T-helper 2 cell treated with Interferon-gamma antibody and Interleukin-4, amounts not matched to agents 5 μg/mL and 100 μg/mL, for 36 hours (primary cell): ENCODE measurements around the gene ARHGAP1.

Experiments
- DNase-seq: peaks from one replicate; pipeline ENCODE4 v3.0.0; 2021; ENCODE audit warnings: low spot score
- H3K27ac Mint-ChIP-seq: one replicate; pipeline ENCODE4 v1.8.0; 2021; ENCODE audit warnings: mild to moderate bottlenecking, mixed read lengths
- H3K27me3 Mint-ChIP-seq: one replicate; pipeline ENCODE4 v1.8.0; 2021; ENCODE audit warnings: low read depth, mixed read lengths
- H3K36me3 Mint-ChIP-seq: one replicate; pipeline ENCODE4 v1.8.0; 2021; ENCODE audit warnings: low read depth, mixed read lengths
- H3K4me1 Mint-ChIP-seq: one replicate; pipeline ENCODE4 v1.8.0; 2021; ENCODE audit warnings: low read depth, mixed read lengths
- H3K4me3 Mint-ChIP-seq: one replicate; pipeline ENCODE4 v1.8.0; 2022; ENCODE audit warnings: mild to moderate bottlenecking, moderate library complexity, mixed read lengths
- H3K9me3 Mint-ChIP-seq: one replicate; pipeline ENCODE4 v1.8.0; 2021; ENCODE audit warnings: mixed read lengths

ARHGAP1 gene

GRCh38 chr11:46641639-46642038, 58.8 kb downstream of the ARHGAP1 start:
- no peaks in the 10 kb centered on the region for H3K27me3 Mint-ChIP-seq
- peaks cover 4% of the 10 kb centered on the region for H3K4me1 Mint-ChIP-seq
- peaks cover 5% of the 10 kb centered on the region for H3K9me3 Mint-ChIP-seq
- DNase-seq, result no peak
- H3K36me3 Mint-ChIP-seq, result peaks cover 48% of the 10 kb centered on the region
- no peak overlapping the region for H3K27ac Mint-ChIP-seq
- H3K4me3 Mint-ChIP-seq, result no peak overlapping the region

- H3K4me3 Mint-ChIP-seq, result no peak overlapping the region
- no peaks in the 10 kb centered on the region for H3K27me3 Mint-ChIP-seq
- H3K4me1 Mint-ChIP-seq, result peaks cover 4% of the 10 kb centered on the region
- DNase-seq, result no peak
- H3K36me3 Mint-ChIP-seq, result peaks cover 48% of the 10 kb centered on the region
- no peak overlapping the region for H3K27ac Mint-ChIP-seq
- peaks cover 5% of the 10 kb centered on the region for H3K9me3 Mint-ChIP-seq
These were observed 60.2 kb downstream of the ARHGAP1 start for GRCh38 chr11:46640036-46640788.

- no peak overlapping the region for H3K4me3 Mint-ChIP-seq
- peaks cover 4% of the 10 kb centered on the region for H3K4me1 Mint-ChIP-seq
- no peak for DNase-seq
- H3K27ac Mint-ChIP-seq, result no peak overlapping the region
- peaks cover 5% of the 10 kb centered on the region for H3K9me3 Mint-ChIP-seq
- H3K36me3 Mint-ChIP-seq, result peaks cover 46% of the 10 kb centered on the region
- H3K27me3 Mint-ChIP-seq, result no peaks in the 10 kb centered on the region
These were observed 61.1 kb downstream of the ARHGAP1 start for GRCh38 chr11:46639197-46639839.

GRCh38 chr11:46637546-46637945, 62.9 kb downstream of the ARHGAP1 start:
- DNase-seq, result no peak
- no peaks in the 10 kb centered on the region for H3K27me3 Mint-ChIP-seq
- no peak overlapping the region for H3K27ac Mint-ChIP-seq

GRCh38 chr11:46635557-46636139, 64.8 kb downstream of the ARHGAP1 start:
- Mint-ChIP-seq H3K4me1 (peaks cover 4% of the 10 kb centered on the region), H3K36me3 (peaks cover 33% of the 10 kb centered on the region), H3K27me3 (no peaks in the 10 kb centered on the region), H3K27ac (no peak overlapping the region), H3K9me3 (peaks cover 5% of the 10 kb centered on the region), H3K4me3 (no peak overlapping the region)
- DNase-seq, result no peak

More at GRCh38 chr11:46637546-46637945, 62.9 kb downstream of the ARHGAP1 start:
- Mint-ChIP-seq H3K4me3 (no peak overlapping the region), H3K9me3 (peaks cover 5% of the 10 kb centered on the region), H3K4me1 (peaks cover 4% of the 10 kb centered on the region), H3K36me3 (peaks cover 36% of the 10 kb centered on the region)

GRCh38 chr11:46633291-46634217, 66.9 kb downstream of the ARHGAP1 start:
- Mint-ChIP-seq H3K36me3 (peaks cover 17% of the 10 kb centered on the region), H3K9me3 (no peaks in the 10 kb centered on the region)
- DNase-seq, result no peak

GRCh38 chr11:46632502-46632901, 67.9 kb downstream of the ARHGAP1 start:
- Mint-ChIP-seq H3K4me1 (peaks cover 2% of the 10 kb centered on the region), H3K27ac (no peak overlapping the region), H3K36me3 (peaks cover 13% of the 10 kb centered on the region), H3K9me3 (no peaks in the 10 kb centered on the region), H3K27me3 (no peaks in the 10 kb centered on the region), H3K4me3 (no peak overlapping the region)
- no peak for DNase-seq

More at GRCh38 chr11:46633291-46634217, 66.9 kb downstream of the ARHGAP1 start:
- H3K27ac Mint-ChIP-seq, result no peak overlapping the region
- H3K4me1 Mint-ChIP-seq, result peaks cover 2% of the 10 kb centered on the region
- no peaks in the 10 kb centered on the region for H3K27me3 Mint-ChIP-seq
- H3K4me3 Mint-ChIP-seq, result no peak overlapping the region

GRCh38 chr11:46631676-46632075, 68.7 kb downstream of the ARHGAP1 start:
- peaks cover 13% of the 10 kb centered on the region for H3K36me3 Mint-ChIP-seq
- H3K9me3 Mint-ChIP-seq, result no peaks in the 10 kb centered on the region
- peaks cover 2% of the 10 kb centered on the region for H3K4me1 Mint-ChIP-seq
- H3K27ac Mint-ChIP-seq, result no peak overlapping the region
- H3K4me3 Mint-ChIP-seq, result no peak overlapping the region
- no peaks in the 10 kb centered on the region for H3K27me3 Mint-ChIP-seq
- no peak for DNase-seq

GRCh38 chr11:46630237-46630636, 70.2 kb downstream of the ARHGAP1 start:
- Mint-ChIP-seq H3K27me3 (no peaks in the 10 kb centered on the region), H3K9me3 (no peaks in the 10 kb centered on the region), H3K36me3 (peaks cover 13% of the 10 kb centered on the region), H3K4me3 (no peak overlapping the region), H3K4me1 (peaks cover 2% of the 10 kb centered on the region), H3K27ac (no peak overlapping the region)
- DNase-seq, result no peak

GRCh38 chr11:46628961-46629360, 71.5 kb downstream of the ARHGAP1 start:
- Mint-ChIP-seq H3K36me3 (peaks cover 22% of the 10 kb centered on the region), H3K4me3 (no peak overlapping the region), H3K27ac (no peak overlapping the region), H3K4me1 (peaks cover 2% of the 10 kb centered on the region), H3K27me3 (no peaks in the 10 kb centered on the region), H3K9me3 (no peaks in the 10 kb centered on the region)
- no peak for DNase-seq
